ENCODE measurements around the gene GPR55. TPM values are rescaled to one million over a fixed set of nuclear protein-coding genes. Genes with fewer than 3 reads are reported as not detected.

Gene GPR55
- total RNA-seq, 1 experiment from 2014 or later = not detected

DNA sequence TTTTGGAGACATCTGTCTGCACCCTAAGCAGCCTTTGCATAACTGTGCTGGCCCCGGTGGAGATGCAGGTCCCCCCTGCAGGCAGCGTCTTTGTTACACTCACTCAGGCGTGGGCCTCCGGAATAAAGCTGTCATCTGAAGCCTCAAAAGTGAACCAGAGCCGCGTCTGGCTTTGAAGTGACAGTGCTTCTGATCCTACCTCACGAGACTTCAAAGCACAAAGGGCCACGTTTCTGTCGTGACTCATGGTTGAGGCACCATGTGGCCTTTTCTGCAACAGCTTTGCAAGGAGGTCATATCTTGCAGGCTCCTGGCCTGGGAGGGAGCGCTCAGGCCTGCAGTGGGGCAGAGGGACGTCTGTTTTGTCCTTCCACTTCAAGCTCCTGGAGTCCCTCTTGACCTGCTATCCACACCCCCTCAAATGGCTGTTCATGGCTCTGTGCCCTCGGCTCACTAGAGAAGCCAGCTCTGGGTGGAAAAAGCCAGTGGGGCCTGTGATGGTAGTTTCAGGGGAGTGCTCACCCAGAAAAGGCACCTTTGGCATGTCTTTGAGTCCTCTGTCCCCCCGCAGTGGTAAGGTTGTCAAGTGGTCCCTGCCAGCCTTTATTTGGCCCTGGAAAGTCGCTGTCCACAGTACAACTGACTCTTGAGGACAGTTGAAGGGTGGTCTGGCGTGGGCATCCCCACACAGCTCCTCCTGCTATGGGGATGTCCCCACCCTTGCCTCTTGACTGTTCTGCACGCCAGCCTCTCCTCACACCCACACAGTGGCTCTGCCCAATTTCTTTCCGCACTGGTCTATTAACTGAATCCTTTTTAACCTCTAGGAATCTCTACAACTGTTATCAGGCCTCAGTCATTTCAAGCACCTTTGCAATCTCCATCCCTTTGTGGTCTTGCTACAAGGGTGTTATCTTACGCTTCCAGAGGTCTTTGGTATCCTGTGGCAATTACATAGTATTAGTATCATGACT is 19.3 kb downstream of the GPR55 start (continued):
- TF ChIP-seq, protein P1, sequence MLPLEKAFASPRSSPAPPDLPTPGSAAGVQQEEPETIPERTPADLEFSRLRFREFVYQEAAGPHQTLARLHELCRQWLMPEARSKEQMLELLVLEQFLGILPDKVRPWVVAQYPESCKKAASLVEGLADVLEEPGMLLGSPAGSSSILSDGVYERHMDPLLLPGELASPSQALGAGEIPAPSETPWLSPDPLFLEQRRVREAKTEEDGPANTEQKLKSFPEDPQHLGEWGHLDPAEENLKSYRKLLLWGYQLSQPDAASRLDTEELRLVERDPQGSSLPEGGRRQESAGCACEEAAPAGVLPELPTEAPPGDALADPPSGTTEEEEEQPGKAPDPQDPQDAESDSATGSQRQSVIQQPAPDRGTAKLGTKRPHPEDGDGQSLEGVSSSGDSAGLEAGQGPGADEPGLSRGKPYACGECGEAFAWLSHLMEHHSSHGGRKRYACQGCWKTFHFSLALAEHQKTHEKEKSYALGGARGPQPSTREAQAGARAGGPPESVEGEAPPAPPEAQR (CRISPR knock-in tag; IDR thresholded peaks at IDR 0.05) = no peak
- TF ChIP-seq ZNF423 (CRISPR knock-in tag; IDR thresholded peaks at IDR 0.05) = peak; percentile 56
- 0 out of 2 replicates have a peak, but pooled peaks have one; percentile 42 for TF ChIP-seq CREM (CRISPR knock-in tag; IDR thresholded peaks at IDR 0.05)
- TF ChIP-seq SMAD3 (CRISPR knock-in tag; IDR thresholded peaks at IDR 0.05; ENCODE audit: borderline replicate concordance) = no peak
- TF ChIP-seq NFATC4 (CRISPR knock-in tag; IDR thresholded peaks at IDR 0.05) = no peak
- TF ChIP-seq, protein P2, sequence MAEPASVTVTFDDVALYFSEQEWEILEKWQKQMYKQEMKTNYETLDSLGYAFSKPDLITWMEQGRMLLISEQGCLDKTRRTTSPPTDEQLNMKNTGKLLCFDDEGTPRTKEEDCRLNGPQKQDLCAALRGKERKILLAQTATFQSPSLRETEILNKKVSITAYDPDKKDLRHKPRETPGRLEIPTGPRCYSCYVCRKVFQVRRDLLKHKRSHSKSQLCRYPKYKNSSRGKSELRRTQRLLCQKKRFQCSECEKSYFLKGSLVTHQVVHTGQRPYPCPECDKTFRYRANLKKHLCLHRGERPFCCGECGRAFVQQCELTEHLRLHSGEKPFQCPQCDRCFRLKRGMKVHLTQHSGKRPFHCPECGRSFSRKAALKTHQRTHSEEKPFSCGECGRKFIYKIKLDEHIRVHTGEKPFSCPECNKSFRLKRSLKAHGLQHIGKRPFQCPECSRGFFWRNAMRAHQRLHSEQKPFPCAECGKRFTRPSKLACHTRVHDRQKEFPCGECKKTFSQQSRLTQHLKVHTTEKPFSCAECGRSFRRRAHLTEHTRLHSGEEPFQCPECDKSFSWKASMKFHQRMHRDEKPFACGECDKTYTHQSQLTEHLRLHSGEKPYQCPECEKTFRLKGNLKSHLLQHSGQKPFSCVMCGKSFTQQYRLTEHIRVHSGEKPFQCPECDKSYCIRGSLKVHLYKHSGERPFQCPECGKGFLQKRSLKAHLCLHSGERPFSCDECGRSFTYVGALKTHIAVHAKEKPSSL (CRISPR knock-in tag; conservative IDR thresholded peaks at IDR 0.05) = no peak
- TF ChIP-seq RORB (CRISPR knock-in tag; IDR thresholded peaks at IDR 0.05) = no peak
- TF ChIP-seq ZNF671 (CRISPR knock-in tag; IDR thresholded peaks at IDR 0.05) = no peak
- TF ChIP-seq ETV6 (CRISPR knock-in tag; IDR thresholded peaks at IDR 0.05) = no peak
- TF ChIP-seq FOXK1 (CRISPR knock-in tag; IDR thresholded peaks at IDR 0.05) = no peak
- no peak for TF ChIP-seq ZNF138 (CRISPR knock-in tag; conservative IDR thresholded peaks at IDR 0.05)
- TF ChIP-seq GABPB1 (CRISPR knock-in tag; IDR thresholded peaks at IDR 0.05) = peak; percentile 26; the same call in 1 of the 2 replicates
- no peak for TF ChIP-seq CREB1 (CRISPR knock-in tag; IDR thresholded peaks at IDR 0.05)
- 0 out of 2 replicates have a peak, but pooled peaks have one; percentile 40 for TF ChIP-seq ATF1 (CRISPR knock-in tag; IDR thresholded peaks at IDR 0.05)

DNA sequence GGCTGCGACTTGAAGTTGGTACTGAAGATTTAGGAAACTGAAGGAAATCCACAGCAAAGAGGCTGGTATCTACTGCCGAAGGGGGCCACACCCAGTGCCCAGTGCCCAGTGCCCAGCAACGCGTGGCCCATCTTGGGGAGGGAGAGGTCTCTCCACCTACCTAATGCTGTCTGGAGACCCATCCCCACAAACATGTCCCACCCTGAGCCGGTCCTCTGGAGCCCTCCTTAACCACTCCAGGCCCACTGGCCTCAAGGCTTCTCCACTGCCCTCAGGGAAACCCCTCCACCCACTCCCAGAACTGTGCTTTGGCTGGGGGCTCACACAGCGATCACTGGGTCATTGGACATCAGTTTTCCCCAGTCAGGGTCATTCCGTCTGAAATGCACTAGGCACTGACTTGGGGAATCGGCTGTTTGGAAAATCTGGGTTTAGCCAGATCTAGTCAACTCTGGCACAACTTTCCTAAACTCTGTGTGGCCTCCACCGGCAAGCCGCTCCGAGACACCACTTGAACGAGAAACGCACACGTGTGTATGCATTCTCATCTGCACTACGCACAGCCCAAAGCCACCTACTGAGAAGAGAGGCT is 20.1 kb downstream of the GPR55 start:
- ChIA-PET CTCF (interaction anchor here (0.6 to 8.7 kb wide), 8 partner anchors 9 to 148 kb away, joined by 3 to 85 read pairs (median 4); no protein-coding TSS in a partner anchor), POLR2A (no interaction called here)
- H3K36me3 Mint-ChIP-seq = no peaks in the 10 kb centered on the region
- ATAC-seq (no peak), DNase-seq (ENCODE audit: low spot score) (no peak)
- no peak overlapping the region for H3K4me3 Mint-ChIP-seq
- H3K27me3 Mint-ChIP-seq (ENCODE audit: low read depth) = peaks cover 30% of the 10 kb centered on the region
- peaks cover 57% of the 10 kb centered on the region for H3K4me1 Mint-ChIP-seq
- H3K9me3 Mint-ChIP-seq = peaks cover 5% of the 10 kb centered on the region; the same call in 1 of the 2 replicates
- no peak overlapping the region for H3K27ac Mint-ChIP-seq
- no peak for TF ChIP-seq ATF1 (CRISPR knock-in tag; IDR thresholded peaks at IDR 0.05)
- TF ChIP-seq, protein P3, sequence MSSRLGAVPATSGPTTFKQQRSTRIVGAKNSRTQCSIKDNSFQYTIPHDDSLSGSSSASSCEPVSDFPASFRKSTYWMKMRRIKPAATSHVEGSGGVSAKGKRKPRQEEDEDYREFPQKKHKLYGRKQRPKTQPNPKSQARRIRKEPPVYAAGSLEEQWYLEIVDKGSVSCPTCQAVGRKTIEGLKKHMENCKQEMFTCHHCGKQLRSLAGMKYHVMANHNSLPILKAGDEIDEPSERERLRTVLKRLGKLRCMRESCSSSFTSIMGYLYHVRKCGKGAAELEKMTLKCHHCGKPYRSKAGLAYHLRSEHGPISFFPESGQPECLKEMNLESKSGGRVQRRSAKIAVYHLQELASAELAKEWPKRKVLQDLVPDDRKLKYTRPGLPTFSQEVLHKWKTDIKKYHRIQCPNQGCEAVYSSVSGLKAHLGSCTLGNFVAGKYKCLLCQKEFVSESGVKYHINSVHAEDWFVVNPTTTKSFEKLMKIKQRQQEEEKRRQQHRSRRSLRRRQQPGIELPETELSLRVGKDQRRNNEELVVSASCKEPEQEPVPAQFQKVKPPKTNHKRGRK (CRISPR knock-in tag; IDR thresholded peaks at IDR 0.05; ENCODE audit: borderline replicate concordance) = no peak
- TF ChIP-seq, protein P4, sequence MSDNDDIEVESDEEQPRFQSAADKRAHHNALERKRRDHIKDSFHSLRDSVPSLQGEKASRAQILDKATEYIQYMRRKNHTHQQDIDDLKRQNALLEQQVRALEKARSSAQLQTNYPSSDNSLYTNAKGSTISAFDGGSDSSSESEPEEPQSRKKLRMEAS (CRISPR knock-in tag; IDR thresholded peaks at IDR 0.05) = no peak; the same call in 1 of the 2 replicates
- no peak for TF ChIP-seq ZNF138 (CRISPR knock-in tag; conservative IDR thresholded peaks at IDR 0.05)
- TF ChIP-seq, protein P5, sequence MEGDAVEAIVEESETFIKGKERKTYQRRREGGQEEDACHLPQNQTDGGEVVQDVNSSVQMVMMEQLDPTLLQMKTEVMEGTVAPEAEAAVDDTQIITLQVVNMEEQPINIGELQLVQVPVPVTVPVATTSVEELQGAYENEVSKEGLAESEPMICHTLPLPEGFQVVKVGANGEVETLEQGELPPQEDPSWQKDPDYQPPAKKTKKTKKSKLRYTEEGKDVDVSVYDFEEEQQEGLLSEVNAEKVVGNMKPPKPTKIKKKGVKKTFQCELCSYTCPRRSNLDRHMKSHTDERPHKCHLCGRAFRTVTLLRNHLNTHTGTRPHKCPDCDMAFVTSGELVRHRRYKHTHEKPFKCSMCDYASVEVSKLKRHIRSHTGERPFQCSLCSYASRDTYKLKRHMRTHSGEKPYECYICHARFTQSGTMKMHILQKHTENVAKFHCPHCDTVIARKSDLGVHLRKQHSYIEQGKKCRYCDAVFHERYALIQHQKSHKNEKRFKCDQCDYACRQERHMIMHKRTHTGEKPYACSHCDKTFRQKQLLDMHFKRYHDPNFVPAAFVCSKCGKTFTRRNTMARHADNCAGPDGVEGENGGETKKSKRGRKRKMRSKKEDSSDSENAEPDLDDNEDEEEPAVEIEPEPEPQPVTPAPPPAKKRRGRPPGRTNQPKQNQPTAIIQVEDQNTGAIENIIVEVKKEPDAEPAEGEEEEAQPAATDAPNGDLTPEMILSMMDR (IDR thresholded peaks at IDR 0.05) = no peak
- TF ChIP-seq GRHL2 (CRISPR knock-in tag; IDR thresholded peaks at IDR 0.05; ENCODE audit: insufficient replicate concordance, severe bottlenecking) = no peak
- TF ChIP-seq, protein P2 (CRISPR knock-in tag; conservative IDR thresholded peaks at IDR 0.05) = no peak
- no peak for TF ChIP-seq ZNF317 (CRISPR knock-in tag; IDR thresholded peaks at IDR 0.05; ENCODE audit: borderline replicate concordance, low read depth)
- TF ChIP-seq, protein P6, sequence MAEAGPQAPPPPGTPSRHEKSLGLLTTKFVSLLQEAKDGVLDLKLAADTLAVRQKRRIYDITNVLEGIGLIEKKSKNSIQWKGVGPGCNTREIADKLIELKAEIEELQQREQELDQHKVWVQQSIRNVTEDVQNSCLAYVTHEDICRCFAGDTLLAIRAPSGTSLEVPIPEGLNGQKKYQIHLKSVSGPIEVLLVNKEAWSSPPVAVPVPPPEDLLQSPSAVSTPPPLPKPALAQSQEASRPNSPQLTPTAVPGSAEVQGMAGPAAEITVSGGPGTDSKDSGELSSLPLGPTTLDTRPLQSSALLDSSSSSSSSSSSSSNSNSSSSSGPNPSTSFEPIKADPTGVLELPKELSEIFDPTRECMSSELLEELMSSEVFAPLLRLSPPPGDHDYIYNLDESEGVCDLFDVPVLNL (CRISPR knock-in tag; IDR thresholded peaks at IDR 0.05; ENCODE audit: borderline replicate concordance, low read depth) = no peak
- TF ChIP-seq JUN (CRISPR knock-in tag; IDR thresholded peaks at IDR 0.05) = no peak
- no peak for TF ChIP-seq HMGA2 (CRISPR knock-in tag; IDR thresholded peaks at IDR 0.05)
- TF ChIP-seq NR1H2 (CRISPR knock-in tag; IDR thresholded peaks at IDR 0.05) = no peak
- TF ChIP-seq TEAD1 (CRISPR knock-in tag; IDR thresholded peaks at IDR 0.05) = no peak
- no peak for TF ChIP-seq CREM (CRISPR knock-in tag; IDR thresholded peaks at IDR 0.05)

Data from WTC11 (cell line).